HEK293 (cell line): ENCODE results near the gene HOXD10.

Source experiments
- CTCF ChIA-PET: fragments of 350-600 bp; formaldehyde crosslinking; extraction: SDS; loops from one replicate; lab custom pipeline; 2021; ENCODE audit warnings: antibody characterized with exemption; lab: Yijun Ruan, JAX
- POLR2A ChIA-PET: fragments of 300-600 bp; formaldehyde crosslinking; extraction: SDS; loops from one replicate; lab custom pipeline; 2020; ENCODE audit warnings: antibody characterized with exemption, inconsistent platforms; lab: Yijun Ruan, JAX
- H3K27ac ChIP-seq: fragments of 200-500 bp; sonication (Bioruptor generic); 2 replicates; pipeline ENCODE4 v1.5.1; 2014; ENCODE audit warnings: low read depth, low read length, control low read depth, inconsistent platforms; ENCODE audit errors: extremely low read depth
- H3K36me3 ChIP-seq, 2 experiments: fragments of 200-500 bp in 1 of 2; sonication (Bioruptor generic) in 1 of 2; 1 replicate in 1 of 2; 2 replicates in 1 of 2; pipeline ENCODE4 v1.5.1; 2014 to 2017; ENCODE audit warnings: inconsistent platforms in 2 of 2, low read length in 2 of 2; ENCODE audit not compliant: control insufficient read depth in 2 of 2, insufficient read depth in 1 of 2
- H3K4me1 ChIP-seq: fragments of 200-500 bp; sonication (Bioruptor generic); 2 replicates; pipeline ENCODE4 v1.5.1; 2014; ENCODE audit warnings: mild to moderate bottlenecking, low read length, inconsistent platforms; ENCODE audit not compliant: control insufficient read depth, insufficient read depth
- H3K4me3 ChIP-seq: 2 replicates; pipeline ENCODE4 v1.5.1; 2011; ENCODE audit warnings: low read depth, mild to moderate bottlenecking, control low read depth, low read length, moderate library complexity
- H3K9me3 ChIP-seq: fragments of 200-500 bp; sonication (Bioruptor generic); 2 replicates; pipeline ENCODE4 v1.5.1; 2014; ENCODE audit warnings: low read depth, low read length, inconsistent platforms; ENCODE audit not compliant: control insufficient read depth, insufficient read depth
- GLIS2 ChIP-seq: fragments of 450-650 bp; formaldehyde crosslinking; IDR thresholded peaks from 2 replicates; pipeline ENCODE4 v1.5.1; 2016; ENCODE audit warnings: missing biosample characterization, missing genetic modification characterization
- REPIN1 ChIP-seq: fragments of 450-650 bp; formaldehyde crosslinking; IDR thresholded peaks from 2 replicates; pipeline ENCODE4 v1.5.1; 2017; ENCODE audit warnings: missing biosample characterization, missing genetic modification characterization, low read depth
- SP2 ChIP-seq: fragments of 450-650 bp; formaldehyde crosslinking; IDR thresholded peaks from 2 replicates; pipeline ENCODE4 v1.5.1; 2016; ENCODE audit warnings: missing biosample characterization, missing genetic modification characterization
- WT1 ChIP-seq: fragments of 450-650 bp; formaldehyde crosslinking; IDR thresholded peaks from 2 replicates; pipeline ENCODE4 v1.5.1; 2016; ENCODE audit warnings: missing biosample characterization, missing genetic modification characterization
- ZBTB21 ChIP-seq: fragments of 450-650 bp; formaldehyde crosslinking; IDR thresholded peaks from 2 replicates; pipeline ENCODE4 v1.5.1; 2017; ENCODE audit warnings: missing biosample characterization, missing genetic modification characterization
- ZFHX2 ChIP-seq: fragments of 450-650 bp; formaldehyde crosslinking; conservative IDR thresholded peaks from 2 replicates; pipeline ENCODE4 v1.5.1; 2016; ENCODE audit warnings: missing biosample characterization, missing genetic modification characterization
- ZIC2 ChIP-seq: fragments of 450-650 bp; formaldehyde crosslinking; IDR thresholded peaks from 2 replicates; pipeline ENCODE4 v1.5.1; 2016; ENCODE audit warnings: missing biosample characterization, missing genetic modification characterization
- ZNF223 ChIP-seq: fragments of 450-650 bp; formaldehyde crosslinking; IDR thresholded peaks from 2 replicates; pipeline ENCODE4 v1.5.1; 2016; ENCODE audit warnings: missing biosample characterization, missing genetic modification characterization
- ZNF292 ChIP-seq: fragments of 450-650 bp; formaldehyde crosslinking; IDR thresholded peaks from 2 replicates; pipeline ENCODE4 v1.5.1; 2016; ENCODE audit warnings: low read depth, missing biosample characterization, missing genetic modification characterization, borderline replicate concordance
- ZNF423 ChIP-seq: fragments of 450-650 bp; formaldehyde crosslinking; IDR thresholded peaks from 2 replicates; pipeline ENCODE4 v1.5.1; 2016; ENCODE audit warnings: missing biosample characterization, missing genetic modification characterization
- ZNF514 ChIP-seq: fragments of 450-650 bp; formaldehyde crosslinking; IDR thresholded peaks from 2 replicates; pipeline ENCODE4 v1.5.1; 2016; ENCODE audit warnings: missing biosample characterization, missing genetic modification characterization
- TF ChIP-seq, protein P1 (sequence below): fragments of 450-650 bp; formaldehyde crosslinking; IDR thresholded peaks from 2 replicates; pipeline ENCODE4 v1.5.1; 2016; ENCODE audit warnings: missing biosample characterization, missing genetic modification characterization
- TF ChIP-seq, protein P2 (sequence below): fragments of 450-650 bp; formaldehyde crosslinking; IDR thresholded peaks from 2 replicates; pipeline ENCODE4 v1.5.1; 2017; ENCODE audit warnings: missing biosample characterization, missing genetic modification characterization
- TF ChIP-seq, protein P3 (sequence below): fragments of 450-650 bp; IDR thresholded peaks from 2 replicates; pipeline ENCODE4 v1.5.1; 2018; ENCODE audit warnings: missing biosample characterization, missing genetic modification characterization
- TF ChIP-seq, protein P4 (sequence below): fragments of 450-650 bp; formaldehyde crosslinking; optimal IDR thresholded peaks from 2 replicates; pipeline ENCODE3; 2016; ENCODE audit warnings: missing biosample characterization, mild to moderate bottlenecking, missing genetic modification characterization
- TF ChIP-seq, protein P5 (sequence below): fragments of 450-650 bp; formaldehyde crosslinking; IDR thresholded peaks from 2 replicates; pipeline ENCODE4 v1.5.1; 2016; ENCODE audit warnings: missing biosample characterization, missing genetic modification characterization, low read depth
- TF ChIP-seq, protein P6 (sequence below): fragments of 450-650 bp; formaldehyde crosslinking; conservative IDR thresholded peaks from 2 replicates; pipeline ENCODE4 v1.5.1; 2016; ENCODE audit warnings: low read depth, missing biosample characterization, missing genetic modification characterization

HOXD10 gene

DNA sequence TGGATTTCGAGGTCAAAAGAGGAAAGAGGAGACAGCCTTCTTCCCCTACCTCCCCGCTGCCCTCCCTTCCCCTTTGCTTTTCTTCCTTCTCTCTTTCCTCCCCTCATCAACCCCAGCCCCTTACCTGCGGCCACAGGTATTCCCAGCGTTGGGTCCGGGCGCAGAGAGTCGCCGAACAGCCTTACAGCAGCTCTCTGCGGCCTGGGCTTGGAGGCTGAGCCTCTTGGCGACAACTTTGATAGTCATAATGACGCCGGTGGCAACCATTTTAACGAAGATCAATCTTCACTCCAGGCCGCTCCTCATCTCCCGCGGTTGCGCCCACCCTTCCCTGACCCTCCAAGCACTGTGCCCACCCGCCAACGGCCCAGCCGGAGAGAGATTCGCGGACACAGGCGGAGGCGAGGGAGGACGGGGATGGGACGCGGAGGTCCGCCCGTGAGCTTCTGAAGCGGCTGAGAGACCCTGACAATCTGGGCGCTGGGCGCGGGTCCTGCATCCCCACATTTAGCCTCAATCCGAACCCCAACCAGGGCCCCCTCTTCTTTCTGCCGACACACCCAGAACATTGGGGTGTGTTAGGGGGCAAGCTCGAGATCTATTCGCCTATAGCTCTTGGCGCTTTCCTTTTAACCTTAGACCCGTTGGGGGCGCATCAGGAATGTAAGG, 31.3 kb upstream of the HOXD10 start:
- no peaks in the 10 kb centered on the region for H3K4me1 ChIP-seq
- TF ChIP-seq, protein P1, sequence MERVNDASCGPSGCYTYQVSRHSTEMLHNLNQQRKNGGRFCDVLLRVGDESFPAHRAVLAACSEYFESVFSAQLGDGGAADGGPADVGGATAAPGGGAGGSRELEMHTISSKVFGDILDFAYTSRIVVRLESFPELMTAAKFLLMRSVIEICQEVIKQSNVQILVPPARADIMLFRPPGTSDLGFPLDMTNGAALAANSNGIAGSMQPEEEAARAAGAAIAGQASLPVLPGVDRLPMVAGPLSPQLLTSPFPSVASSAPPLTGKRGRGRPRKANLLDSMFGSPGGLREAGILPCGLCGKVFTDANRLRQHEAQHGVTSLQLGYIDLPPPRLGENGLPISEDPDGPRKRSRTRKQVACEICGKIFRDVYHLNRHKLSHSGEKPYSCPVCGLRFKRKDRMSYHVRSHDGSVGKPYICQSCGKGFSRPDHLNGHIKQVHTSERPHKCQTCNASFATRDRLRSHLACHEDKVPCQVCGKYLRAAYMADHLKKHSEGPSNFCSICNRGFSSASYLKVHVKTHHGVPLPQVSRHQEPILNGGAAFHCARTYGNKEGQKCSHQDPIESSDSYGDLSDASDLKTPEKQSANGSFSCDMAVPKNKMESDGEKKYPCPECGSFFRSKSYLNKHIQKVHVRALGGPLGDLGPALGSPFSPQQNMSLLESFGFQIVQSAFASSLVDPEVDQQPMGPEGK (tag by site-specific recombination) = no peak
- TF ChIP-seq ZNF514 (tag by site-specific recombination) (no peak), ZFHX2 (no peak), SP2 (tag by site-specific recombination) (no peak), GLIS2 (tag by site-specific recombination) (no peak), REPIN1 (tag by site-specific recombination) (no peak), ZNF223 (tag by site-specific recombination) (no peak), ZBTB21 (tag by site-specific recombination) (no peak), ZNF423 (tag by site-specific recombination) (no peak), ZNF292 (tag by site-specific recombination) (no peak), WT1 (tag by site-specific recombination) (no peak), ZIC2 (no peak)
- TF ChIP-seq, protein P2, sequence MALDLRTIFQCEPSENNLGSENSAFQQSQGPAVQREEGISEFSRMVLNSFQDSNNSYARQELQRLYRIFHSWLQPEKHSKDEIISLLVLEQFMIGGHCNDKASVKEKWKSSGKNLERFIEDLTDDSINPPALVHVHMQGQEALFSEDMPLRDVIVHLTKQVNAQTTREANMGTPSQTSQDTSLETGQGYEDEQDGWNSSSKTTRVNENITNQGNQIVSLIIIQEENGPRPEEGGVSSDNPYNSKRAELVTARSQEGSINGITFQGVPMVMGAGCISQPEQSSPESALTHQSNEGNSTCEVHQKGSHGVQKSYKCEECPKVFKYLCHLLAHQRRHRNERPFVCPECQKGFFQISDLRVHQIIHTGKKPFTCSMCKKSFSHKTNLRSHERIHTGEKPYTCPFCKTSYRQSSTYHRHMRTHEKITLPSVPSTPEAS (tag by site-specific recombination) = no peak
- TF ChIP-seq, protein P3, sequence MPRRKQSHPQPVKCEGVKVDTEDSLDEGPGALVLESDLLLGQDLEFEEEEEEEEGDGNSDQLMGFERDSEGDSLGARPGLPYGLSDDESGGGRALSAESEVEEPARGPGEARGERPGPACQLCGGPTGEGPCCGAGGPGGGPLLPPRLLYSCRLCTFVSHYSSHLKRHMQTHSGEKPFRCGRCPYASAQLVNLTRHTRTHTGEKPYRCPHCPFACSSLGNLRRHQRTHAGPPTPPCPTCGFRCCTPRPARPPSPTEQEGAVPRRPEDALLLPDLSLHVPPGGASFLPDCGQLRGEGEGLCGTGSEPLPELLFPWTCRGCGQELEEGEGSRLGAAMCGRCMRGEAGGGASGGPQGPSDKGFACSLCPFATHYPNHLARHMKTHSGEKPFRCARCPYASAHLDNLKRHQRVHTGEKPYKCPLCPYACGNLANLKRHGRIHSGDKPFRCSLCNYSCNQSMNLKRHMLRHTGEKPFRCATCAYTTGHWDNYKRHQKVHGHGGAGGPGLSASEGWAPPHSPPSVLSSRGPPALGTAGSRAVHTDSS = no peak
- TF ChIP-seq, protein P4, sequence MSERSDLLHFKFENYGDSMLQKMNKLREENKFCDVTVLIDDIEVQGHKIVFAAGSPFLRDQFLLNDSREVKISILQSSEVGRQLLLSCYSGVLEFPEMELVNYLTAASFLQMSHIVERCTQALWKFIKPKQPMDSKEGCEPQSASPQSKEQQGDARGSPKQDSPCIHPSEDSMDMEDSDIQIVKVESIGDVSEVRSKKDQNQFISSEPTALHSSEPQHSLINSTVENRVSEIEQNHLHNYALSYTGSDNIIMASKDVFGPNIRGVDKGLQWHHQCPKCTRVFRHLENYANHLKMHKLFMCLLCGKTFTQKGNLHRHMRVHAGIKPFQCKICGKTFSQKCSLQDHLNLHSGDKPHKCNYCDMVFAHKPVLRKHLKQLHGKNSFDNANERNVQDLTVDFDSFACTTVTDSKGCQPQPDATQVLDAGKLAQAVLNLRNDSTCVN (tag by site-specific recombination) = no peak
- TF ChIP-seq, protein P5, sequence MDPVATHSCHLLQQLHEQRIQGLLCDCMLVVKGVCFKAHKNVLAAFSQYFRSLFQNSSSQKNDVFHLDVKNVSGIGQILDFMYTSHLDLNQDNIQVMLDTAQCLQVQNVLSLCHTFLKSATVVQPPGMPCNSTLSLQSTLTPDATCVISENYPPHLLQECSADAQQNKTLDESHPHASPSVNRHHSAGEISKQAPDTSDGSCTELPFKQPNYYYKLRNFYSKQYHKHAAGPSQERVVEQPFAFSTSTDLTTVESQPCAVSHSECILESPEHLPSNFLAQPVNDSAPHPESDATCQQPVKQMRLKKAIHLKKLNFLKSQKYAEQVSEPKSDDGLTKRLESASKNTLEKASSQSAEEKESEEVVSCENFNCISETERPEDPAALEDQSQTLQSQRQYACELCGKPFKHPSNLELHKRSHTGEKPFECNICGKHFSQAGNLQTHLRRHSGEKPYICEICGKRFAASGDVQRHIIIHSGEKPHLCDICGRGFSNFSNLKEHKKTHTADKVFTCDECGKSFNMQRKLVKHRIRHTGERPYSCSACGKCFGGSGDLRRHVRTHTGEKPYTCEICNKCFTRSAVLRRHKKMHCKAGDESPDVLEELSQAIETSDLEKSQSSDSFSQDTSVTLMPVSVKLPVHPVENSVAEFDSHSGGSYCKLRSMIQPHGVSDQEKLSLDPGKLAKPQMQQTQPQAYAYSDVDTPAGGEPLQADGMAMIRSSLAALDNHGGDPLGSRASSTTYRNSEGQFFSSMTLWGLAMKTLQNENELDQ = no peak
- TF ChIP-seq, protein P6, sequence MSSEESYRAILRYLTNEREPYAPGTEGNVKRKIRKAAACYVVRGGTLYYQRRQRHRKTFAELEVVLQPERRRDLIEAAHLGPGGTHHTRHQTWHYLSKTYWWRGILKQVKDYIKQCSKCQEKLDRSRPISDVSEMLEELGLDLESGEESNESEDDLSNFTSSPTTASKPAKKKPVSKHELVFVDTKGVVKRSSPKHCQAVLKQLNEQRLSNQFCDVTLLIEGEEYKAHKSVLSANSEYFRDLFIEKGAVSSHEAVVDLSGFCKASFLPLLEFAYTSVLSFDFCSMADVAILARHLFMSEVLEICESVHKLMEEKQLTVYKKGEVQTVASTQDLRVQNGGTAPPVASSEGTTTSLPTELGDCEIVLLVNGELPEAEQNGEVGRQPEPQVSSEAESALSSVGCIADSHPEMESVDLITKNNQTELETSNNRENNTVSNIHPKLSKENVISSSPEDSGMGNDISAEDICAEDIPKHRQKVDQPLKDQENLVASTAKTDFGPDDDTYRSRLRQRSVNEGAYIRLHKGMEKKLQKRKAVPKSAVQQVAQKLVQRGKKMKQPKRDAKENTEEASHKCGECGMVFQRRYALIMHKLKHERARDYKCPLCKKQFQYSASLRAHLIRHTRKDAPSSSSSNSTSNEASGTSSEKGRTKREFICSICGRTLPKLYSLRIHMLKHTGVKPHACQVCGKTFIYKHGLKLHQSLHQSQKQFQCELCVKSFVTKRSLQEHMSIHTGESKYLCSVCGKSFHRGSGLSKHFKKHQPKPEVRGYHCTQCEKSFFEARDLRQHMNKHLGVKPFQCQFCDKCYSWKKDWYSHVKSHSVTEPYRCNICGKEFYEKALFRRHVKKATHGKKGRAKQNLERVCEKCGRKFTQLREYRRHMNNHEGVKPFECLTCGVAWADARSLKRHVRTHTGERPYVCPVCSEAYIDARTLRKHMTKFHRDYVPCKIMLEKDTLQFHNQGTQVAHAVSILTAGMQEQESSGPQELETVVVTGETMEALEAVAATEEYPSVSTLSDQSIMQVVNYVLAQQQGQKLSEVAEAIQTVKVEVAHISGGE (tag by site-specific recombination) = no peak
- TF ChIP-seq, all 188 proteins: peak for 0
- Histone ChIP-seq H3K4me3 (no peak overlapping the region), H3K36me3 (no peaks in the 10 kb centered on the region), H3K27ac (no peak overlapping the region; the same call in 1 of the 2 replicates), H3K9me3 (no peaks in the 10 kb centered on the region)
- CTCF ChIA-PET = interaction anchor here (0.5 to 5.6 kb wide), 24 partner anchors 12 to 935 kb away, joined by 3 to 33 read pairs (median 4); no protein-coding TSS in a partner anchor
- POLR2A ChIA-PET = interaction anchor here (0.8 kb wide), 1 partner anchor 84 kb away, joined by 3 read pairs; the partner anchor contains the start of gene LNPK
